CD4-positive, alpha-beta T cell (primary cell): ENCODE results near the gene NLK. TPM values are rescaled to one million over a fixed set of nuclear protein-coding genes. Genes with fewer than 3 reads are reported as not detected.
"Not testable (repeated sequence)": the region's sequence is repeated elsewhere in the genome, so short reads cannot be mapped to it uniquely, and the experiment has no call there.

Source experiments
- ATAC-seq: fragments of 200-7000 bp; cut with Tn5 transposase; one replicate; pipeline ENCODE4 v1.10.0; 2022; ENCODE audit warnings: mild to moderate bottlenecking; ENCODE audit not compliant: poor library complexity
- CTCF ChIA-PET: fragments of 350-600 bp; sonication (Branson Sonifier 250); formaldehyde crosslinking; loops from one replicate; lab custom pipeline; 2021; ENCODE audit warnings: antibody characterized with exemption, inconsistent platforms; lab: Charles Lee
- POLR2A ChIA-PET: fragments of 350-600 bp; sonication (Branson Sonifier 250); formaldehyde crosslinking; loops from one replicate; lab custom pipeline; 2021; ENCODE audit warnings: antibody characterized with exemption, inconsistent platforms; lab: Charles Lee
- DNase-seq, 14 experiments: peaks; one replicate each; pipeline ENCODE4 v3.0.0-alpha.2; 2013 to 2020; ENCODE audit warnings: mixed read lengths in 2 of 14
- H3K27ac ChIP-seq, 2 donors: one replicate each; pipeline versions ENCODE4 v1.5.1 to v1.7.0; 2013; ENCODE audit warnings: low read length in 2 of 2, low read depth in 1 of 2, mild to moderate bottlenecking in 1 of 2
- H3K27me3 ChIP-seq, 2 experiments: 1 replicate in 1 of 2; 2 replicates in 1 of 2; pipeline versions ENCODE4 v1.6.1 to v1.7.0; 2013; ENCODE audit warnings: low read length in 2 of 2, control low read depth in 1 of 2, mild to moderate bottlenecking in 1 of 2, moderate library complexity in 1 of 2; ENCODE audit not compliant: insufficient read depth in 2 of 2, control insufficient read depth in 1 of 2
- H3K36me3 ChIP-seq: one replicate; pipeline ENCODE4 v1.6.1; 2013; ENCODE audit warnings: low read length, control low read depth; ENCODE audit not compliant: insufficient read depth
- H3K4me1 ChIP-seq: one replicate; pipeline ENCODE4 v1.6.1; 2013; ENCODE audit warnings: low read length, control low read depth; ENCODE audit not compliant: insufficient read depth
- H3K4me3 ChIP-seq: one replicate; pipeline ENCODE4 v1.5.1; 2013; ENCODE audit warnings: mild to moderate bottlenecking, low read length, moderate library complexity
- H3K9me3 ChIP-seq, 2 experiments: 1 replicate in 1 of 2; 2 replicates in 1 of 2; pipeline versions ENCODE4 v1.6.1 to v1.7.0; 2013; ENCODE audit warnings: low read length in 2 of 2, mild to moderate bottlenecking in 2 of 2, control low read depth in 1 of 2, moderate library complexity in 1 of 2; ENCODE audit not compliant: control insufficient read depth in 1 of 2, insufficient read depth in 1 of 2
- H3K27ac Mint-ChIP-seq: one replicate; pipeline ENCODE4 v1.8.0; 2020; ENCODE audit warnings: mixed read lengths
- H3K27me3 Mint-ChIP-seq: one replicate; pipeline ENCODE4 v1.8.0; 2021; ENCODE audit warnings: mixed read lengths
- H3K36me3 Mint-ChIP-seq: one replicate; pipeline ENCODE4 v1.8.0; 2021; ENCODE audit warnings: low read depth, mixed read lengths
- H3K4me1 Mint-ChIP-seq: one replicate; pipeline ENCODE4 v1.8.0; 2021; ENCODE audit warnings: low read depth, mixed read lengths
- H3K4me3 Mint-ChIP-seq: one replicate; pipeline ENCODE4 v1.8.0; 2020; ENCODE audit warnings: mild to moderate bottlenecking, mixed read lengths
- H3K9me3 Mint-ChIP-seq: one replicate; pipeline ENCODE4 v1.8.0; 2020; ENCODE audit warnings: mixed read lengths
- intact Hi-C, 2 experiments: fragments of 100-400 bp; cut with DNase I in 1 of 2; cut with micrococcal nuclease in 1 of 2; formaldehyde crosslinking; loops; one replicate each; pipeline versions ENCODE4 v1.15.1 to v1.9.0; 2023 to 2025; cut with DNase I, micrococcal nuclease
- total RNA-seq, 174 experiments: library from RNA in 2 of 174; stranded (reverse) in 2 of 174; gene quantifications; one replicate each; pipeline ENCODE4 v1.2.3 and lab custom pipeline; 2021 to 2026
- TF ChIP-seq, protein P1 (sequence below): fragments of 200-600 bp; IDR thresholded peaks from one replicate; pipeline ENCODE4 v1.8.0; 2022; ENCODE audit warnings: antibody characterized with exemption, mild to moderate bottlenecking

NLK gene
- total RNA-seq, 2 experiments from 2014 or later = 6.8 to 7.7 TPM

DNA sequence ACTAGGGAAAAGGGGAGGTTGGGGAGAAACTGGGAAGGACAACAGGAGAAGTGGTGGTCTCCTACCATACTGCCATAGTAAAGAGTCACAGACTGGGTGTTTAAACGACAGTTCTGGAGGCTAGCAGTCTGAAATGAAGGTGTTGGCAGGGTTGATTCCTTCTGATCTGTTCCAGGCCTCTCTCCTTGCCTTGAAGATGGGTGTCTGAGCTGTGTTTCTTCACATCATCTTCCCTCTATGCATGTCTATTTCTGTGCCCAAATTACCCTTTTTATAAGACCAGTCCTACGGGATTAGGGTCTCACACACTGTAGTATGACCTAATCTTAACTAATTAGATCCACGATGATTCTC lies 196.8 kb downstream of the NLK start:
- peaks cover 0 to 3% of the 10 kb centered on the region in 2 experiments for H3K27me3 ChIP-seq
- intact Hi-C loops = no loop called here
- Mint-ChIP-seq H3K36me3 (no peaks in the 10 kb centered on the region), H3K27me3 (no peaks in the 10 kb centered on the region), H3K4me3 (no peak overlapping the region), H3K27ac (no peak overlapping the region), H3K9me3 (no peaks in the 10 kb centered on the region), H3K4me1 (no peaks in the 10 kb centered on the region)
- ATAC-seq (no peak), DNase-seq (no peak)
- no peaks in the 10 kb centered on the region for H3K9me3 ChIP-seq
- no peak overlapping the region for H3K27ac ChIP-seq
- TF ChIP-seq, protein P1, sequence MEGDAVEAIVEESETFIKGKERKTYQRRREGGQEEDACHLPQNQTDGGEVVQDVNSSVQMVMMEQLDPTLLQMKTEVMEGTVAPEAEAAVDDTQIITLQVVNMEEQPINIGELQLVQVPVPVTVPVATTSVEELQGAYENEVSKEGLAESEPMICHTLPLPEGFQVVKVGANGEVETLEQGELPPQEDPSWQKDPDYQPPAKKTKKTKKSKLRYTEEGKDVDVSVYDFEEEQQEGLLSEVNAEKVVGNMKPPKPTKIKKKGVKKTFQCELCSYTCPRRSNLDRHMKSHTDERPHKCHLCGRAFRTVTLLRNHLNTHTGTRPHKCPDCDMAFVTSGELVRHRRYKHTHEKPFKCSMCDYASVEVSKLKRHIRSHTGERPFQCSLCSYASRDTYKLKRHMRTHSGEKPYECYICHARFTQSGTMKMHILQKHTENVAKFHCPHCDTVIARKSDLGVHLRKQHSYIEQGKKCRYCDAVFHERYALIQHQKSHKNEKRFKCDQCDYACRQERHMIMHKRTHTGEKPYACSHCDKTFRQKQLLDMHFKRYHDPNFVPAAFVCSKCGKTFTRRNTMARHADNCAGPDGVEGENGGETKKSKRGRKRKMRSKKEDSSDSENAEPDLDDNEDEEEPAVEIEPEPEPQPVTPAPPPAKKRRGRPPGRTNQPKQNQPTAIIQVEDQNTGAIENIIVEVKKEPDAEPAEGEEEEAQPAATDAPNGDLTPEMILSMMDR = no peak
- H3K4me3 ChIP-seq = no peak overlapping the region
- H3K4me1 ChIP-seq = no peaks in the 10 kb centered on the region
- ChIA-PET CTCF (no interaction called here), POLR2A (no interaction called here)
- H3K36me3 ChIP-seq = no peaks in the 10 kb centered on the region

DNA sequence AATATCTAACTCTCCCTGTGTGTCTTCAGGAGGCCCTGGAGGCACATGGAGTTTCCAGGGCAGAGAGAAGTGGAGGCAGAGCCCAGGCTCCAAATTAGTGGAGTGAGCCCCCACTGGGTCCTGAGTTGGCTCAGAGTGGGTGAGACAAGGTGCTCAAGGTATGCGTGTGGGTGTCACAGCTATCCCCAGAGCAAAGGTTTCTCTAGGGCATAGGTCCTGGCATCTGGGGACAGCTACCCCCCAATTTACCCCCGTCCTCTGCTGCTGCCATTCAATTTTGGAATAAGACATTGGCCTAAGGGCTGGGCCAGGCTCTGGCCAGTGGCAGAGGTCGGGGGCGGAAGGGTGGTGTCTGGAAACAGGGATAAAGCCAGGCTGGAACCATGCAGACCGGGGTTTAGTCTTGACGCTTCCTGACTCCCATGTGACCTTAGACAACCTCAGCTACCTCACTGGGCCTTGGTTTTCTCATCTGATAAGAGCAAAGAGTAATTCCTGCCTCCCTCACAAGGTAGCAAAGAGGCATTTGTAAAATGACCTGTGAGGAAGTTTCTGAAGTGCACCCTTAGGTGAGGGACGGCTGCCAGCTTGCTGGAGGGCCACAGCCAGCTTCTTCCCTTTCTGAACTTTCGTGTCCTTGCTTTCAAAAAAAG lies 198.3 kb downstream of the NLK start:
- Mint-ChIP-seq H3K36me3 (no peaks in the 10 kb centered on the region), H3K4me1 (no peaks in the 10 kb centered on the region), H3K9me3 (no peaks in the 10 kb centered on the region), H3K4me3 (no peak overlapping the region), H3K27me3 (no peaks in the 10 kb centered on the region), H3K27ac (no peak overlapping the region)
- TF ChIP-seq, protein P1 = no peak
- H3K4me1 ChIP-seq = no peaks in the 10 kb centered on the region
- no peaks in the 10 kb centered on the region for H3K9me3 ChIP-seq
- H3K27ac ChIP-seq = no peak overlapping the region
- ATAC-seq = no peak
- CTCF ChIA-PET = no interaction called here
- POLR2A ChIA-PET = no interaction called here
- H3K27me3 ChIP-seq = peaks cover 0 to 3% of the 10 kb centered on the region in 2 experiments
- H3K36me3 ChIP-seq = no peaks in the 10 kb centered on the region
- H3K4me3 ChIP-seq = no peak overlapping the region
- DNase-seq = no peak
- intact Hi-C loops = no loop called here

DNA sequence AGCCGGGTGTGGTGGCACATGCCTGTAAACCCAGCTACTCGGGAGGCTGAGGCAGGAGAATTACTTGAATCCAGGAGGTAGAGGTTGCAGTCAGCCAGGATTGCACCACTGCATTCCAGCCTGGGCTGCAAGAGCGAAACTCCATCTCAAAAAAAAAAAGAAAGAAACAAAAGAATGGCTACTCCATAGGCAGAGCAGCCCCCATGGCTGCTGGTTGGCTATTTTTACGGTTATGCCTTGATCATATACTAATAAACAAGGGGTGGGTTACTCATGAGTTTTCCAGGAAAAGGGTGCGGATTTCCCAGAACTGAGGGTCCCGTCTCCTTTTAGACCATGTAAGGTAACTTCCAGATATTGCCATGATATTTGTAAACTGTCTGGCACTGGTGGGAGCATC lies 200.3 kb downstream of the NLK start:
- Histone ChIP-seq H3K27ac (no peak overlapping the region), H3K36me3 (no peaks in the 10 kb centered on the region), H3K4me1 (no peaks in the 10 kb centered on the region), H3K9me3 (no peaks in the 10 kb centered on the region), H3K27me3 (peaks cover 0 to 6% of the 10 kb centered on the region in 2 experiments), H3K4me3 (no peak overlapping the region)
- H3K36me3 Mint-ChIP-seq = no peaks in the 10 kb centered on the region
- no peak overlapping the region for H3K27ac Mint-ChIP-seq
- intact Hi-C loops = no loop called here
- ChIA-PET POLR2A (no interaction called here), CTCF (no interaction called here)
- H3K4me1 Mint-ChIP-seq = no peaks in the 10 kb centered on the region
- TF ChIP-seq, protein P1 = no peak
- H3K9me3 Mint-ChIP-seq = no peaks in the 10 kb centered on the region
- ATAC-seq (no peak), DNase-seq (no peak)
- no peaks in the 10 kb centered on the region for H3K27me3 Mint-ChIP-seq
- no peak overlapping the region for H3K4me3 Mint-ChIP-seq

DNA sequence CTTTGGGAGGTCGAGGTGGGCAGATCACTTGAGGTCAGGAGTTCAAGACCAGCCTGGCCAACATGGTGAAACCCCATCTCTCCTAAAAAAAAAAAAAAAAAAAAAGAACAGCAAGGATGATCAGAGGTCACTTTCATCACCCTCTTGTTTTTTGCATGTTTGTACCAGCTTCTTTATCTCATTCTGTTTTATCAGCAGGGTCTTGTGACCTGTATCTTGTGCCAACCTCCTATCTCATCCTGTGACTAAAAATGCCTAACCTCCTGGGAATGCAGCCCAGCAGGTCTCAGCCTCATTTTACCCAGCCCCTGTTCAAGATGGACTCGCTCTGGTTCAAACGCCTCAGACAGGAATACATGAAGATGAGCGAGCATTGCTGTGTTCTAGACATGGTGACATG lies 200.8 kb downstream of the NLK start:
- POLR2A ChIA-PET, H3K9me3 ChIP-seq, H3K9me3 Mint-ChIP-seq, intact Hi-C loops, H3K4me3 ChIP-seq, ATAC-seq, H3K4me1 Mint-ChIP-seq, H3K36me3 ChIP-seq, H3K36me3 Mint-ChIP-seq, H3K27ac Mint-ChIP-seq, CTCF ChIA-PET, H3K27me3 ChIP-seq, DNase-seq, H3K27ac ChIP-seq, H3K4me1 ChIP-seq, H3K4me3 Mint-ChIP-seq, H3K27me3 Mint-ChIP-seq: not testable (repeated sequence)
